K562 (cell line): Measurements from ENCODE around the gene ABCC10.

Source experiments
- ARID2 ChIP-seq: fragments of 450-650 bp; IDR thresholded peaks from 2 replicates; pipeline ENCODE4 v1.6.1; 2017; ENCODE audit warnings: antibody characterized with exemption, mild to moderate bottlenecking
- FOS ChIP-seq: IDR thresholded peaks from 3 replicates; pipeline ENCODE4 v1.6.1; 2011; ENCODE audit not compliant: insufficient read length; ENCODE audit errors: extremely low read depth
- HDAC3 ChIP-seq: fragments of 450-650 bp; IDR thresholded peaks from 2 replicates; pipeline ENCODE4 v1.6.1; 2018; ENCODE audit warnings: borderline replicate concordance, mild to moderate bottlenecking, moderate library complexity; ENCODE audit not compliant: partially characterized antibody
- ZFP30 ChIP-seq: fragments of 250-450 bp; sonication (Bioruptor Pico); IDR thresholded peaks from 2 replicates; pipeline ENCODE4 v1.8.0; 2022; ENCODE audit warnings: moderate library complexity, mild to moderate bottlenecking, inconsistent platforms, borderline replicate concordance
- ZNF217 ChIP-seq: sonication (generic); formaldehyde crosslinking; IDR thresholded peaks from 2 replicates; pipeline ENCODE4 v1.8.0; 2022; ENCODE audit warnings: mild to moderate bottlenecking, missing genetic modification reagents
- TF ChIP-seq, protein P1 (sequence below): sonication (generic); formaldehyde crosslinking; IDR thresholded peaks from 2 replicates; pipeline ENCODE4 v1.8.0; 2022; ENCODE audit warnings: missing genetic modification reagents, mild to moderate bottlenecking, borderline replicate concordance

DNA sequence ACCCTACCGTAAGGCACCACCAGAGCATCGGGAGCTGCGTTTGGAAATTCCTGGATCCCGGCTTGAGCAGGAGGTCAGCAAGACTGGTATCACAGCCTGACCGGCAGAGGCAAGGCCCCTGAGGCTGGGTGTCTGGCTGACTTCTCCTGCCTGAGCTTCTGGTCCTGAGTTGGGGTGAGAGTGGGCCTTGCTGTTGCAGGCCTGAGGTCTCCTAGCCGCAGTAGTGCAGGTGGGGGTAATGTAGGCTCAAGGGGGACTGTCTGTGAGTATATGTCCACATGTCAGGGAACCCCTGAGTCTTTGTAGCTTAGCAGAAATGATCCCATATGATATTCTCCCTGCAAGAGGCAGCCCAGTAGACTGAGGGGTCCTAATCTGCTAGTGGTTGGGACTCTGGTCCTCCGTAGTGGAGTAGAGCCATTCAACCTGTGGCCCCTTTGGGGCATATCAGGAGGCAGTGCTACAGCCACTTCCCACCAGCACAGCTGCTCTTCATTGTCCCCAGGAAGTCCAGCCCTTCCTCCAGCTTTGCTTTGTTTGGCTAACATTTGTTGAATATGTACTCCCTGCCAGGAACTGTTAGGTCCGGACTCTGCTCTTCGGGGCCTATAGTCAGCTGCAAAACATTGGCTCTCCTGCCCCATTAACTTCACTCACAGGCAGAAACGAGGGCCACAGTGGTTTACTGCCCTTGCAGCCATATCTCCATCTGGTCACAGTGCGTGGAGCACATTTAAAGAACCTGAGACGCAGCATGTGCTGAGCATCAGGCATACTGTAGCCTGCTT lies 71.9 kb downstream of the ABCC10 start:
- TF ChIP-seq HDAC3 = no peak
- TF ChIP-seq ZFP30 = no peak
- no peak for TF ChIP-seq FOS
- no peak for TF ChIP-seq ARID2
- TF ChIP-seq, protein P1, sequence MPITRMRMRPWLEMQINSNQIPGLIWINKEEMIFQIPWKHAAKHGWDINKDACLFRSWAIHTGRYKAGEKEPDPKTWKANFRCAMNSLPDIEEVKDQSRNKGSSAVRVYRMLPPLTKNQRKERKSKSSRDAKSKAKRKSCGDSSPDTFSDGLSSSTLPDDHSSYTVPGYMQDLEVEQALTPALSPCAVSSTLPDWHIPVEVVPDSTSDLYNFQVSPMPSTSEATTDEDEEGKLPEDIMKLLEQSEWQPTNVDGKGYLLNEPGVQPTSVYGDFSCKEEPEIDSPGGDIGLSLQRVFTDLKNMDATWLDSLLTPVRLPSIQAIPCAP (CRISPR knock-in tag) = no peak
- TF ChIP-seq ZNF217 (CRISPR knock-in tag) = no peak
